HG02642 (cell line): ENCODE measurements around the gene KRTAP5-3.

Experiments used
- ATAC-seq: cut with Tn5 transposase; IDR thresholded peaks from one replicate; pipeline ENCODE4 v1.9.1; 2021; ENCODE audit warnings: mild to moderate bottlenecking; ENCODE audit not compliant: unreplicated experiment, poor library complexity

Gene KRTAP5-3

GRCh38 chr11:1644601-1645356 lies 36.5 kb upstream of the KRTAP5-3 start:
- no peak for ATAC-seq

GRCh38 chr11:1643146-1643690 lies 35.0 kb upstream of the KRTAP5-3 start:
- ATAC-seq, result no peak

- ATAC-seq, result no peak
These were observed 34.3 kb upstream of the KRTAP5-3 start for GRCh38 chr11:1642288-1643145.

GRCh38 chr11:1641096-1641495 lies 32.8 kb upstream of the KRTAP5-3 start:
- no peak for ATAC-seq

- ATAC-seq, result no peak
These were observed 32.0 kb upstream of the KRTAP5-3 start for GRCh38 chr11:1640076-1640946.

GRCh38 chr11:1639666-1640065 lies 31.4 kb upstream of the KRTAP5-3 start:
- no peak for ATAC-seq

- no peak for ATAC-seq
These were observed 30.9 kb upstream of the KRTAP5-3 start for GRCh38 chr11:1639102-1639620.

GRCh38 chr11:1638344-1638743 lies 30.1 kb upstream of the KRTAP5-3 start:
- no peak for ATAC-seq

- ATAC-seq, result no peak
These were observed 29.4 kb upstream of the KRTAP5-3 start for GRCh38 chr11:1637628-1638027.

- ATAC-seq, result no peak
These were observed 28.2 kb upstream of the KRTAP5-3 start for GRCh38 chr11:1636291-1636950.

- ATAC-seq, result no peak
These were observed 25.6 kb upstream of the KRTAP5-3 start for GRCh38 chr11:1633864-1634263.

- ATAC-seq, result no peak
These were observed 23.9 kb upstream of the KRTAP5-3 start for GRCh38 chr11:1632053-1632714.

GRCh38 chr11:1631066-1631568 lies 22.9 kb upstream of the KRTAP5-3 start:
- ATAC-seq, result no peak

GRCh38 chr11:1630271-1630670 lies 22.0 kb upstream of the KRTAP5-3 start:
- ATAC-seq, result no peak

GRCh38 chr11:1629326-1630185 lies 21.3 kb upstream of the KRTAP5-3 start, which contains the start of gene KRTAP5-5:
Gene KRTAP5-5, plus strand, starts transcription at chr11:1629775. Its CDS starts 66 bp downstream, at chr11:1629841.
- no peak for ATAC-seq

- no peak for ATAC-seq
These were observed 20.5 kb upstream of the KRTAP5-3 start for GRCh38 chr11:1628506-1629325.

- ATAC-seq, result no peak
These were observed 17.3 kb upstream of the KRTAP5-3 start for GRCh38 chr11:1625541-1625940.
